ENCODE results near the gene PGP. TPM values are rescaled to one million over a fixed set of nuclear protein-coding genes. Genes with fewer than 3 reads are reported as not detected.

PGP gene
- total RNA-seq, 1 donor: 14.1 TPM

GRCh38 chr16:2177561-2177960 lies 37.1 kb downstream of the PGP start:
- TF ChIP-seq, protein P1, sequence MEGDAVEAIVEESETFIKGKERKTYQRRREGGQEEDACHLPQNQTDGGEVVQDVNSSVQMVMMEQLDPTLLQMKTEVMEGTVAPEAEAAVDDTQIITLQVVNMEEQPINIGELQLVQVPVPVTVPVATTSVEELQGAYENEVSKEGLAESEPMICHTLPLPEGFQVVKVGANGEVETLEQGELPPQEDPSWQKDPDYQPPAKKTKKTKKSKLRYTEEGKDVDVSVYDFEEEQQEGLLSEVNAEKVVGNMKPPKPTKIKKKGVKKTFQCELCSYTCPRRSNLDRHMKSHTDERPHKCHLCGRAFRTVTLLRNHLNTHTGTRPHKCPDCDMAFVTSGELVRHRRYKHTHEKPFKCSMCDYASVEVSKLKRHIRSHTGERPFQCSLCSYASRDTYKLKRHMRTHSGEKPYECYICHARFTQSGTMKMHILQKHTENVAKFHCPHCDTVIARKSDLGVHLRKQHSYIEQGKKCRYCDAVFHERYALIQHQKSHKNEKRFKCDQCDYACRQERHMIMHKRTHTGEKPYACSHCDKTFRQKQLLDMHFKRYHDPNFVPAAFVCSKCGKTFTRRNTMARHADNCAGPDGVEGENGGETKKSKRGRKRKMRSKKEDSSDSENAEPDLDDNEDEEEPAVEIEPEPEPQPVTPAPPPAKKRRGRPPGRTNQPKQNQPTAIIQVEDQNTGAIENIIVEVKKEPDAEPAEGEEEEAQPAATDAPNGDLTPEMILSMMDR (IDR thresholded peaks at IDR 0.05; ENCODE audit: extremely low read depth, low read depth, low read length): no peak
- Histone ChIP-seq H3K9me3 (ENCODE audit: low read depth, low read length) (no peaks in the 10 kb centered on the region), H3K36me3 (ENCODE audit: insufficient read depth, low read length) (peaks cover 42% of the 10 kb centered on the region), H3K27ac (ENCODE audit: low read depth, low read length) (no peak overlapping the region), H4K20me1 (ENCODE audit: insufficient read depth, low read length) (peaks cover 8% of the 10 kb centered on the region), H3K4me3 (ENCODE audit: insufficient read depth, low read length) (no peak overlapping the region), H3K4me1 (ENCODE audit: insufficient read depth, low read length) (no peaks in the 10 kb centered on the region), H3K4me2 (ENCODE audit: insufficient read depth, low read length) (no peak overlapping the region), H3K27me3 (ENCODE audit: insufficient read depth, low read length) (no peaks in the 10 kb centered on the region), H2AFZ (ENCODE audit: low read length) (no peak overlapping the region), H3K79me2 (ENCODE audit: insufficient read depth, low read length) (no peaks in the 10 kb centered on the region)
- no peak for DNase-seq (ENCODE audit: insufficient read length, low spot score, missing footprints)

DNA sequence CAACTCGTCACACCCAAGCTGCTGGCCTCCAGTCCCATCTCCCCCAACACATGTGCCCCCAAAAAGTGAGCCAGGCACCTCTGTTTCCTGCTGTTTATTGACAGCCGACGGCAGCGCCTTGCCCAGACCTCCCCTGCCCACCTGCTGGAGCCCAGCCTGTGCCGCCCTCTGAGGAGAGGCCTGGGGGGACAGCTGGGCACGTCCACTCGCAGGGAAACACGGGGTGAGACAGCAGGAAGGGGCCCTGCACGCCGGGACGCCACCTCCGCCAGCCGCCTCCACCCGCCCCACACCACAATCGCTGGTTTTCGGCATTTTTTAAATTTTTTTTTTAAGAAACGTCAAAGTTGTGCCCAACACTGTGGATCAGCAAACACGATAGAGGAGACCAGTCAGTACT lies 37.5 kb downstream of the PGP start:
- H3K27me3 ChIP-seq (ENCODE audit: insufficient read depth, low read length): no peaks in the 10 kb centered on the region
- peaks cover 42% of the 10 kb centered on the region for H3K36me3 ChIP-seq (ENCODE audit: insufficient read depth, low read length)
- H3K4me1 ChIP-seq (ENCODE audit: insufficient read depth, low read length): no peaks in the 10 kb centered on the region
- H3K27ac ChIP-seq (ENCODE audit: low read depth, low read length): no peak overlapping the region
- no peak overlapping the region for H3K4me3 ChIP-seq (ENCODE audit: insufficient read depth, low read length)
- no peaks in the 10 kb centered on the region for H3K79me2 ChIP-seq (ENCODE audit: insufficient read depth, low read length)
- H2AFZ ChIP-seq (ENCODE audit: low read length): no peak overlapping the region
- H3K9me3 ChIP-seq (ENCODE audit: low read depth, low read length): no peaks in the 10 kb centered on the region
- no peak overlapping the region for H3K4me2 ChIP-seq (ENCODE audit: insufficient read depth, low read length)
- no peak for DNase-seq (ENCODE audit: insufficient read length, low spot score, missing footprints)
- TF ChIP-seq, protein P1 (IDR thresholded peaks at IDR 0.05; ENCODE audit: extremely low read depth, low read depth, low read length): no peak
- peaks cover 8% of the 10 kb centered on the region for H4K20me1 ChIP-seq (ENCODE audit: insufficient read depth, low read length)

DNA sequence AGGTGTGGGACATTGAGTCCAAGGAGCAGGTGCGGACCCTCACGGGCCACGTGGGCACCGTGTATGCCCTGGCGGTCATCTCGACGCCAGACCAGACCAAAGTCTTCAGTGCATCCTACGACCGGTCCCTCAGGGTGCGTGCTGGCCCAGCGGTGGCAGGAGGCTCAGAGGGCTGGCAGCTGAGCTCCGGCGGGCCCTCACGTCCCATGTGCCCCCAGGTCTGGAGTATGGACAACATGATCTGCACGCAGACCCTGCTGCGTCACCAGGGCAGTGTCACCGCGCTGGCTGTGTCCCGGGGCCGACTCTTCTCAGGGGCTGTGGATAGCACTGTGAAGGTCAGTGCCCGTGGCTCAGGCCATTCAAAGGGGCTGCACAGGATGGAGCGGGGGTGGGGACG lies 38.6 kb downstream of the PGP start:
- Histone ChIP-seq H3K27me3 (ENCODE audit: insufficient read depth, low read length) (no peaks in the 10 kb centered on the region), H3K27ac (ENCODE audit: low read depth, low read length) (no peak overlapping the region), H3K4me1 (ENCODE audit: insufficient read depth, low read length) (no peaks in the 10 kb centered on the region), H3K4me3 (ENCODE audit: insufficient read depth, low read length) (no peak overlapping the region), H3K4me2 (ENCODE audit: insufficient read depth, low read length) (no peak overlapping the region), H4K20me1 (ENCODE audit: insufficient read depth, low read length) (peaks cover 8% of the 10 kb centered on the region), H3K79me2 (ENCODE audit: insufficient read depth, low read length) (no peaks in the 10 kb centered on the region), H2AFZ (ENCODE audit: low read length) (no peak overlapping the region), H3K9me3 (ENCODE audit: low read depth, low read length) (no peaks in the 10 kb centered on the region), H3K36me3 (ENCODE audit: insufficient read depth, low read length) (peaks cover 42% of the 10 kb centered on the region)
- TF ChIP-seq, protein P1 (IDR thresholded peaks at IDR 0.05; ENCODE audit: extremely low read depth, low read depth, low read length): no peak
- no peak for DNase-seq (ENCODE audit: insufficient read length, low spot score, missing footprints)

- H3K9me3 ChIP-seq (ENCODE audit: low read depth, low read length): no peaks in the 10 kb centered on the region
- no peaks in the 10 kb centered on the region for H3K27me3 ChIP-seq (ENCODE audit: insufficient read depth, low read length)
- peaks cover 42% of the 10 kb centered on the region for H3K36me3 ChIP-seq (ENCODE audit: insufficient read depth, low read length)
- TF ChIP-seq, protein P1 (IDR thresholded peaks at IDR 0.05; ENCODE audit: extremely low read depth, low read depth, low read length): no peak
- no peak overlapping the region for H2AFZ ChIP-seq (ENCODE audit: low read length)
- H3K27ac ChIP-seq (ENCODE audit: low read depth, low read length): no peak overlapping the region
- H3K4me1 ChIP-seq (ENCODE audit: insufficient read depth, low read length): no peaks in the 10 kb centered on the region
- DNase-seq (ENCODE audit: insufficient read length, low spot score, missing footprints): no peak
- H3K4me2 ChIP-seq (ENCODE audit: insufficient read depth, low read length): no peak overlapping the region
- no peak overlapping the region for H3K4me3 ChIP-seq (ENCODE audit: insufficient read depth, low read length)
- H3K79me2 ChIP-seq (ENCODE audit: insufficient read depth, low read length): no peaks in the 10 kb centered on the region
- peaks cover 8% of the 10 kb centered on the region for H4K20me1 ChIP-seq (ENCODE audit: insufficient read depth, low read length)
These were observed 39.2 kb downstream of the PGP start for GRCh38 chr16:2175454-2175853.

Measured in osteoblast (primary cell).